Activated T-helper 2 cell treated with anti-CD3 and anti-CD28 coated beads, Interferon-gamma antibody, Interleukin-2, Interleukin-4, amounts not matched to agents 10 μg/mL and 5 μg/mL and 100 μg/mL, durations not matched to agents 14 hours and 24 hours and 36 hours (primary cell): ENCODE measurements around the gene MOB1A. TPM values are rescaled to one million over a fixed set of nuclear protein-coding genes. Genes with fewer than 3 reads are reported as not detected.

ENCODE experiments used
- DNase-seq: peaks from one replicate; pipeline ENCODE4 v3.0.0; 2021; ENCODE audit warnings: low spot score
- H3K27ac Mint-ChIP-seq: one replicate; pipeline ENCODE4 v1.8.0; 2021; ENCODE audit warnings: mixed read lengths
- H3K27me3 Mint-ChIP-seq: one replicate; pipeline ENCODE4 v1.8.0; 2021; ENCODE audit warnings: low read depth, mixed read lengths
- H3K36me3 Mint-ChIP-seq: one replicate; pipeline ENCODE4 v1.8.0; 2021; ENCODE audit warnings: low read depth, mixed read lengths
- H3K4me1 Mint-ChIP-seq: one replicate; pipeline ENCODE4 v1.8.0; 2021; ENCODE audit warnings: low read depth, mixed read lengths
- H3K4me3 Mint-ChIP-seq: one replicate; pipeline ENCODE4 v1.8.0; 2021; ENCODE audit warnings: low read depth, mild to moderate bottlenecking, moderate library complexity, mixed read lengths
- H3K9me3 Mint-ChIP-seq: one replicate; pipeline ENCODE4 v1.8.0; 2021; ENCODE audit warnings: mixed read lengths
- intact Hi-C: fragments of 100-400 bp; cut with micrococcal nuclease; formaldehyde crosslinking; loops from one replicate; pipeline ENCODE4 v1.15.1; 2023
- total RNA-seq: library from RNA; stranded (reverse); gene quantifications from 2 replicates; pipeline ENCODE4 v1.2.3, GENCODE V29; 2022

Gene MOB1A
- total RNA-seq, 1 donor from 2014 or later, result 208 TPM

DNA sequence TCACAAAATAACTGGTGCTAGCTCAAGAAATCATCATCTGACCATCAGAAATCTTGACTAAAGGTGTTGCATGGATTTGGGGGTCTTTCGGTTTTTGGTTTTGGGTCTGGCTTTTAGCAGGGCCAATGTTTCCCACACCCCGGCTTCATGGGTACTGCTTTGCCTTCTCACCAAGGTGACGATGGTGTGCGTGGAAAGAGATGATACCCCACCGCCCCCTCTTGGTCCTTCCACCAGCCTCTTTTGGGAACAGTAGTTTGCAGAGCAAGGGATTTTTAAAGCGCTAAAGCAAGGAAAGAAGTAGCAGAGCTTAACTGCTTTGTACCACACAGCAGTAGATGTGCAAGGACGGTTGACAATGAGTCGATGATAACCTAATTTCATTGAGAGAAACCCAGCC lies 73.3 kb downstream of the MOB1A start:
- Mint-ChIP-seq H3K9me3 (no peaks in the 10 kb centered on the region), H3K36me3 (peaks cover 30% of the 10 kb centered on the region), H3K4me1 (no peaks in the 10 kb centered on the region), H3K27ac (no peak overlapping the region), H3K4me3 (no peak overlapping the region), H3K27me3 (no peaks in the 10 kb centered on the region)
- intact Hi-C loops, result no loop called here
- no peak for DNase-seq

- no peak overlapping the region for H3K27ac Mint-ChIP-seq
- H3K4me1 Mint-ChIP-seq, result no peaks in the 10 kb centered on the region
- H3K27me3 Mint-ChIP-seq, result no peaks in the 10 kb centered on the region
- H3K4me3 Mint-ChIP-seq, result no peak overlapping the region
- peaks cover 33% of the 10 kb centered on the region for H3K36me3 Mint-ChIP-seq
- DNase-seq, result no peak
- intact Hi-C loops, result no loop called here
- H3K9me3 Mint-ChIP-seq, result no peaks in the 10 kb centered on the region
These were observed 73.8 kb downstream of the MOB1A start for GRCh38 chr2:74104839-74105238.

DNA sequence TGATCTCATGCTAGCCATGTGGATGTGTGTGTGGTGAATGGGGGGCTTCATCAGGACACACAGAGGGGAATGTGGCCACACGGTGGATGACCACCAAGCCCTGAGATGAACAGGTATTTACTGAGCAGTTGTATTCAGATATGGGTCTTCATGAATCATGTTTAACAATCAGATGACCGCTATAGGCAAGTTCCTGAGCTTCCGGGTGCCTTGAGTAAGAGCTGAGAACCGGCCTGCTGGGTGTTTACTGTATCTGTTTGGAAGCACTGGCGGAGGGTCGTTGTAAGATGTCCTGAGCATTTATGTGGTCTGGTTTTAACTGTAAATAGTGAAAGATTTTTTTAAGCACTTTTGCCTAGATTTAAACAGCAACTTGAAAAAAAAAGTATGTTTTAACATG lies 74.9 kb downstream of the MOB1A start:
- no peaks in the 10 kb centered on the region for H3K9me3 Mint-ChIP-seq
- no peak for DNase-seq
- intact Hi-C loops, result no loop called here
- H3K27me3 Mint-ChIP-seq, result no peaks in the 10 kb centered on the region
- H3K4me1 Mint-ChIP-seq, result no peaks in the 10 kb centered on the region
- peaks cover 43% of the 10 kb centered on the region for H3K36me3 Mint-ChIP-seq
- no peak overlapping the region for H3K4me3 Mint-ChIP-seq
- no peak overlapping the region for H3K27ac Mint-ChIP-seq

Other genes with a start within 250 kb of the MOB1A start
- 23.5 and 23.6 TPM in 2 replicates for gene TET3, start 194.0 kb downstream of the MOB1A start, total RNA-seq
- gene BOLA3, start 31.0 kb downstream of the MOB1A start, total RNA-seq, result 91.2 and 92.7 TPM in 2 replicates
- 371 and 381 TPM in 2 replicates for gene MTHFD2, start 19.7 kb upstream of the MOB1A start, total RNA-seq
- gene SLC4A5, start 164.5 kb upstream of the MOB1A start, total RNA-seq, result 1.2 and 1.8 TPM in 2 replicates
- 91.1 and 104 TPM in 2 replicates for gene DCTN1, start 201.4 kb upstream of the MOB1A start, total RNA-seq
- 1.6 and 1.9 TPM in 2 replicates for gene C2orf81, start 242.7 kb upstream of the MOB1A start, total RNA-seq
- 76.7 and 78.0 TPM in 2 replicates for gene WDR54, start 242.9 kb upstream of the MOB1A start, total RNA-seq